Activated B cell treated with CpG ODN at 0.5 μM for 24 hours (primary cell): ENCODE data around the gene OLR1. TPM values are rescaled to one million over a fixed set of nuclear protein-coding genes. Genes with fewer than 3 reads are reported as not detected.
A peak's percentile ranks its signal among the peaks of the same experiment; 100 is the strongest.

Experiments
- ATAC-seq: fragments of 200-7000 bp; cut with Tn5 transposase; one replicate; pipeline ENCODE4 v1.10.0; 2021; ENCODE audit warnings: low read depth, mild to moderate bottlenecking, moderate library complexity
- CTCF ChIA-PET: fragments of 350-600 bp; sonication (Branson Sonifier 250); formaldehyde crosslinking; loops from one replicate; lab custom pipeline; 2021; ENCODE audit warnings: antibody characterized with exemption; lab: Charles Lee
- POLR2A ChIA-PET: fragments of 350-600 bp; sonication (Branson Sonifier 250); formaldehyde crosslinking; loops from one replicate; lab custom pipeline; 2021; ENCODE audit warnings: antibody characterized with exemption; lab: Charles Lee
- DNase-seq: peaks from one replicate; pipeline ENCODE4 v3.0.0; 2022
- H3K27ac Mint-ChIP-seq: one replicate; pipeline ENCODE4 v1.8.0; 2020; ENCODE audit warnings: mixed read lengths
- H3K27me3 Mint-ChIP-seq: one replicate; pipeline ENCODE4 v1.8.0; 2021; ENCODE audit warnings: mixed read lengths
- H3K36me3 Mint-ChIP-seq: one replicate; pipeline ENCODE4 v1.8.0; 2021; ENCODE audit warnings: low read depth, mixed read lengths
- H3K4me1 Mint-ChIP-seq: one replicate; pipeline ENCODE4 v1.8.0; 2021; ENCODE audit warnings: mixed read lengths
- H3K4me3 Mint-ChIP-seq: one replicate; pipeline ENCODE4 v1.8.0; 2020; ENCODE audit warnings: mild to moderate bottlenecking, mixed read lengths
- H3K9me3 Mint-ChIP-seq: one replicate; pipeline ENCODE4 v1.8.0; 2020; ENCODE audit warnings: mixed read lengths
- intact Hi-C: fragments of 100-400 bp; cut with micrococcal nuclease; formaldehyde crosslinking; loops from one replicate; pipeline ENCODE4 v1.15.1; 2024
- total RNA-seq: library from RNA; stranded (reverse); gene quantifications from 2 replicates; pipeline ENCODE4 v1.2.3, GENCODE V29; 2022
- TF ChIP-seq, protein P1 (sequence below): fragments of 200-600 bp; IDR thresholded peaks from one replicate; pipeline ENCODE4 v1.8.0; 2022; ENCODE audit warnings: antibody characterized with exemption, mild to moderate bottlenecking

OLR1 gene
- total RNA-seq, 1 donor from 2014 or later, result not detected

DNA sequence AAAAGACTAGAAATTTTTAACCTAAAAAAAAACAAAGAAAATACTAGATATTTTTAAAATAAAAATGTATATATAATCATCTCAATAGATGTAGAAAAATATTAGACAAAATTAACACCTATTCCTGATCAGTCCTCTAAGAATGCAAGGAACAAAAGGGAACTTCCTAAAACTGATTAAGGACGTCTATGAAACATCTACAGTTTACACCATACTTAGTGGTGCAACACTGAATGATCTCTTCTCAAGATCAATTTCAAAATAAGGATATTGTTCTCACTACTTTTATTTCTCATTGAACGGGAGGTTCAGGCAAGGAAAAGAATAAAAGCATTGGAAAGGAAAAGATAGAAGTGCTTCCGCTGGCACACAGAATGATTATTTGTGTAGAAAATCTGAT lies 16.0 kb downstream of the OLR1 start:
- ATAC-seq, result no peak
- intact Hi-C loops, result no loop called here
- ChIA-PET POLR2A (no interaction called here), CTCF (no interaction called here)
- H3K4me3 Mint-ChIP-seq, result no peak overlapping the region
- no peaks in the 10 kb centered on the region for H3K9me3 Mint-ChIP-seq
- TF ChIP-seq, protein P1, sequence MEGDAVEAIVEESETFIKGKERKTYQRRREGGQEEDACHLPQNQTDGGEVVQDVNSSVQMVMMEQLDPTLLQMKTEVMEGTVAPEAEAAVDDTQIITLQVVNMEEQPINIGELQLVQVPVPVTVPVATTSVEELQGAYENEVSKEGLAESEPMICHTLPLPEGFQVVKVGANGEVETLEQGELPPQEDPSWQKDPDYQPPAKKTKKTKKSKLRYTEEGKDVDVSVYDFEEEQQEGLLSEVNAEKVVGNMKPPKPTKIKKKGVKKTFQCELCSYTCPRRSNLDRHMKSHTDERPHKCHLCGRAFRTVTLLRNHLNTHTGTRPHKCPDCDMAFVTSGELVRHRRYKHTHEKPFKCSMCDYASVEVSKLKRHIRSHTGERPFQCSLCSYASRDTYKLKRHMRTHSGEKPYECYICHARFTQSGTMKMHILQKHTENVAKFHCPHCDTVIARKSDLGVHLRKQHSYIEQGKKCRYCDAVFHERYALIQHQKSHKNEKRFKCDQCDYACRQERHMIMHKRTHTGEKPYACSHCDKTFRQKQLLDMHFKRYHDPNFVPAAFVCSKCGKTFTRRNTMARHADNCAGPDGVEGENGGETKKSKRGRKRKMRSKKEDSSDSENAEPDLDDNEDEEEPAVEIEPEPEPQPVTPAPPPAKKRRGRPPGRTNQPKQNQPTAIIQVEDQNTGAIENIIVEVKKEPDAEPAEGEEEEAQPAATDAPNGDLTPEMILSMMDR, result no peak
- DNase-seq, result no peak
- H3K36me3 Mint-ChIP-seq, result no peaks in the 10 kb centered on the region
- peaks cover 17% of the 10 kb centered on the region for H3K27me3 Mint-ChIP-seq
- H3K4me1 Mint-ChIP-seq, result peaks cover 35% of the 10 kb centered on the region
- no peak overlapping the region for H3K27ac Mint-ChIP-seq

DNA sequence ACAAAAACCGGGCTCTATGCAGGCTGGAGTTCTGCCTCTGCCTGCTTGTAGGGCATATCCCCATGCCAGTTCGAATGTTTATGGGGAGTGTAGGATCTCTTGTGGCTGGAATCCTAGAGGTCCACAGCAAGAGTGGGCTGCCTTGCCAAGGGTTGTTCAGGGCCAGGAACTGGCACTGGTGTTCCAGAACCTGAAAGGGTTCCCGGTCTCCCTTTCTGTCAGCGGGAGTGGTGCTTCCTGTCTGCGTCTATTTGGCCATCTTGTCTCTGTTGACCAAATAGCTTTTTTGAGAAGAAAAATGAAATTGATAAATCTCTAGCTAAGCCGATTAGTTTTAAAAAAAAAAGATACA lies 17.8 kb downstream of the OLR1 start:
- peaks cover 17% of the 10 kb centered on the region for H3K27me3 Mint-ChIP-seq
- DNase-seq (no peak), ATAC-seq (no peak)
- intact Hi-C loops, result loop anchor here (5.0 kb wide), 2 partner anchors 1043 to 1333 kb away; no protein-coding TSS in a partner anchor
- POLR2A ChIA-PET, result no interaction called here
- CTCF ChIA-PET, result interaction anchor here (0.5 to 2.2 kb wide), 4 partner anchors 11 to 408 kb away, joined by 3 to 5 read pairs (median 4); no protein-coding TSS in a partner anchor
- peaks cover 22% of the 10 kb centered on the region for H3K4me1 Mint-ChIP-seq
- H3K36me3 Mint-ChIP-seq, result no peaks in the 10 kb centered on the region
- H3K9me3 Mint-ChIP-seq, result no peaks in the 10 kb centered on the region
- H3K27ac Mint-ChIP-seq, result no peak overlapping the region
- peak overlapping the region; percentile 86 for H3K4me3 Mint-ChIP-seq
- TF ChIP-seq, protein P1, result no peak

DNA sequence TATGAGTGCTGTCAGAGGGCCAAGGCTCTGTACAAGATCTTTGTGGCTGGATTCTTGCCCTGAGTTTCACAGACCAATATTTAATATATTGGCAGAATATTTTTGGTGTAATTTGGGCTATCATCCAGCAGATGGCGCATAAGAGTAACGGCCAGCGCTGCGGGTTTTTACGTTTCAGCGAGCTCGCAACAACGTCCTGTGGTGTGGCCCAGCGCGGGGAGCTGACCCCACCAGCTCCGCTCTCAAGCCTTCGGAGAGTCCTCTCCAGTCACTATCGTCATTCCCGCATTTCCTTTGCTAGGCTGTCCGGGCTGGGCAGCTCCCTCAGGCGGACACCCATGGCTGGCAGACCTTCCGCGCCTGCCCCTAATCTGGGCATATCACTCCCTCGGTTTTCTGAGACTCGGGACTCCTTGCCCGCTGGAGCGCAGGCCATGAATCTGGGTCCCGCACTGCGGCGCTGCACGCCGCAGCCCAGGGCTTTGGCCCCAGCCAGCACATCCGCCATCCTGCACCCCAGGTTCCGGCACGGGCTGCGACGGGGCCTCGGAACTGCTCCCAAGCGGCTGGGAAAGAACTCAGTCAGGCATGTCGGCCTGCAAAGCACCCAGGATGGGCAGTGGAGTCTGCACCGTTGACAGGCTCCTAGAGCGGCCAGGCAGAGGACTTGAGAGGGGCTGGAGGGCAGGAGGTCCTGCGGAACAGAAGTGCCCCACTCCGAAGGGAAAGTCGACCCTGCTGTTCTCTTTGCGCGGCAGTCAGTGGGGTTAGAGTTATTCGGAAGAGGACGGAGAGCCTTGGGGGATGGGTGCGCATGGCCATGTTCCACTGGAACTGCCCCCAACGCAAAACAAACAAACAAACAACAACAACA lies 18.4 kb downstream of the OLR1 start:
- intact Hi-C loops, result loop anchor here (1.0 to 5.0 kb wide), 4 partner anchors 37 to 1334 kb away; no protein-coding TSS in a partner anchor
- no peaks in the 10 kb centered on the region for H3K9me3 Mint-ChIP-seq
- ChIA-PET POLR2A (no interaction called here), CTCF (interaction anchor here (0.6 to 2.3 kb wide), 16 partner anchors 11 to 1376 kb away, joined by 3 to 19 read pairs (median 6); partner anchors contain the start of genes CLEC7A and OLR1)
- ATAC-seq (peak; percentile 80), DNase-seq (peak; percentile 39)
- H3K27me3 Mint-ChIP-seq, result peaks cover 17% of the 10 kb centered on the region
- H3K27ac Mint-ChIP-seq, result no peak overlapping the region
- no peaks in the 10 kb centered on the region for H3K36me3 Mint-ChIP-seq
- peak overlapping the region; percentile 86 for H3K4me3 Mint-ChIP-seq
- H3K4me1 Mint-ChIP-seq, result peaks cover 16% of the 10 kb centered on the region
- TF ChIP-seq, protein P1, result peak; percentile 71

DNA sequence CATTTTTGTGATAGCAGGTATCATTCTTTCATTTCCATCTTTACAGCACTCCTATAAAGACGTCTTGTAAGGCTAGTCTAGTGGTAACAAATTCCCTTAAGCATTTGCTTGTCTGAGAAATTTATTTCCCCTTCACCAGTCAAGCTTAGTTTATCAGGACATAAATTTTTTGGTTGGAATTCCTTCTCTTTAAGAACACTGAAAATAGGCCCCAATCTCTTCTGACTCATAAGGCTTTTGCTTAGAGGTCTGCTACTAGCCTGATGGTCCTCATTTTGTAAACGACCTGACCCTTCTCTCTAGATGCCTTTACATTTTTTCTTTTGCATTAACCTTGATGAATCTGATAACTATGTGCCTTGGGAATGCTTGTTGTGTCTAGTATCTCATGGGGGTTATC lies 20.3 kb downstream of the OLR1 start:
- ChIA-PET POLR2A (no interaction called here), CTCF (interaction anchor here (1.1 to 2.3 kb wide), 2 partner anchors 9 to 12 kb away, joined by 5 to 9 read pairs; no protein-coding TSS in a partner anchor)
- Mint-ChIP-seq H3K27ac (no peak overlapping the region), H3K27me3 (peaks cover 17% of the 10 kb centered on the region), H3K4me3 (no peak overlapping the region), H3K4me1 (peaks cover 14% of the 10 kb centered on the region), H3K9me3 (peaks cover 2% of the 10 kb centered on the region), H3K36me3 (no peaks in the 10 kb centered on the region)
- DNase-seq, result no peak
- TF ChIP-seq, protein P1, result no peak
- ATAC-seq, result no peak
- intact Hi-C loops, result loop anchor here (2.0 to 5.0 kb wide), 3 partner anchors 411 to 1336 kb away; no protein-coding TSS in a partner anchor

DNA sequence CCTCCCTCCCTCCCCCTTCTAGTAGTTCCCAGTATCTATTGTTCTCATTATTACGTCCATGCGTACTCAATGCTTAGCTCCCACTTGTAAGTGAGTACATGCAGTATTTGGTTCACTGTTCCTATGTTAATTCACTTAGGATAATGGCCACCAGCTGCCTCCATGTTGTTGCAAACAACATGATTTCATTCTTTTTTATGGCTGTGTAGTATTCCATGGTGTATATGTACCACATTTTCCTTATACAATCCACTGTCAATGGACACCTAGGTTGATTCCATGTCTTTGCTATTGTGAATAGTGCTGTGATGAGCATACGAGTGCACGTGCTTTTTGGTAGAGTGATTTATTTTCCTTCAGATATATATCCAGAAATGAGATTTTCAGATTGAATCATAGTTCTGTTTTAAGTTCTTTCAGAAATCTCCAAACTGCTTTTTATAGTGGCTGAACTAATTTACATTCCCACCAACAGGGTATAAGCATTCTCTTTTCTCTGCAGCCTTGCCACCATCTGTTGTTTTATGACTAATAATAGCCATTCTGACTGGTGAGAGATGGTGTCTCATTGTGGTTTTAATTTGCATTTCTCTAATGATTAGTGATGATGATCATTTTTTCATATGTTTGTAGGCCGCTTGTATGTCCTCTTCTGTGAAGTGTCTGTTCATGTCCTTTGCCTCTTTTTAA lies 24.1 kb downstream of the OLR1 start:
- ChIA-PET POLR2A (interaction anchor here (0.6 kb wide), 1 partner anchor 55 kb away, joined by 3 read pairs; no protein-coding TSS in a partner anchor), CTCF (no interaction called here)
- peaks cover under 1% of the 10 kb centered on the region for H3K4me1 Mint-ChIP-seq
- H3K36me3 Mint-ChIP-seq, result no peaks in the 10 kb centered on the region
- no peak overlapping the region for H3K4me3 Mint-ChIP-seq
- H3K9me3 Mint-ChIP-seq, result peaks cover 2% of the 10 kb centered on the region
- no peak overlapping the region for H3K27ac Mint-ChIP-seq
- DNase-seq, result no peak
- H3K27me3 Mint-ChIP-seq, result peaks cover 8% of the 10 kb centered on the region
- no peak for ATAC-seq
- TF ChIP-seq, protein P1, result no peak
- intact Hi-C loops, result no loop called here
